Skeletal muscle satellite cell (primary cell): ENCODE data around the gene SAP130. TPM values are rescaled to one million over a fixed set of nuclear protein-coding genes. Genes with fewer than 3 reads are reported as not detected.

ENCODE experiments used
- H3K27me3 ChIP-seq: 2 replicates; pipeline ENCODE4 v1.7.0; 2013; ENCODE audit warnings: low read length; ENCODE audit not compliant: control insufficient read depth, insufficient read depth
- H3K36me3 ChIP-seq: 2 replicates; pipeline ENCODE4 v1.7.0; 2013; ENCODE audit warnings: mild to moderate bottlenecking, control low read depth, low read length; ENCODE audit not compliant: insufficient read depth
- H3K4me1 ChIP-seq: 2 replicates; pipeline ENCODE4 v1.7.0; 2013; ENCODE audit warnings: low read length; ENCODE audit not compliant: control insufficient read depth, insufficient read depth
- H3K4me2 ChIP-seq: 2 replicates; pipeline ENCODE4 v1.7.0; 2013; ENCODE audit warnings: mild to moderate bottlenecking, low read length
- H3K4me3 ChIP-seq: 2 replicates; pipeline ENCODE4 v1.7.0; 2013; ENCODE audit warnings: low read length
- H3K9ac ChIP-seq: 2 replicates; pipeline ENCODE4 v1.7.0; 2013; ENCODE audit warnings: mild to moderate bottlenecking, low read depth, low read length, moderate library complexity
- H3K9me3 ChIP-seq: replicated peaks from 2 replicates; pipeline ENCODE4 v1.7.0; 2013; ENCODE audit warnings: mild to moderate bottlenecking, control low read depth, low read length
- total RNA-seq: library from RNA; depleted of rRNA; stranded (reverse); fragments of >200 nt; gene quantifications from 2 replicates; pipeline ENCODE4 v1.2.3, GENCODE V29; 2012; rRNA removed

SAP130 gene
- total RNA-seq = 4.6 and 7.4 TPM in 2 replicates

- Histone ChIP-seq H3K4me3 (peak within 1 kb of the TSS; percentile 93), H3K4me2 (peak within 1 kb of the TSS; percentile 94), H3K36me3 (peaks cover 4% of the 10 kb centered on the region), H3K4me1 (peaks cover 2% of the 10 kb centered on the region), H3K9ac (peak within 1 kb of the TSS; percentile 91), H3K9me3 (no peaks in the 10 kb centered on the region), H3K27me3 (no peaks in the 10 kb centered on the region)
These were observed at the start of gene SAP130 for GRCh38 chr2:128027801-128028667. TSS of gene SAP130 (minus strand) at chr2:128028059. CDS start at chr2:128026292, 1,767 bp downstream.

- Histone ChIP-seq H3K4me2 (no peak overlapping the region), H3K36me3 (no peaks in the 10 kb centered on the region), H3K27me3 (peaks cover 13% of the 10 kb centered on the region), H3K9ac (no peak overlapping the region), H3K4me1 (no peaks in the 10 kb centered on the region), H3K9me3 (no peaks in the 10 kb centered on the region), H3K4me3 (no peak overlapping the region)
These were observed 48.7 kb upstream of the SAP130 start for GRCh38 chr2:128076461-128077106.

GRCh38 chr2:128073278-128073677, 45.4 kb upstream of the SAP130 start:
- no peaks in the 10 kb centered on the region for H3K4me1 ChIP-seq
- H3K9ac ChIP-seq = no peak overlapping the region
- H3K9me3 ChIP-seq = no peaks in the 10 kb centered on the region
- no peak overlapping the region for H3K4me3 ChIP-seq
- peaks cover 8% of the 10 kb centered on the region for H3K27me3 ChIP-seq
- no peaks in the 10 kb centered on the region for H3K36me3 ChIP-seq
- H3K4me2 ChIP-seq = no peak overlapping the region

- Histone ChIP-seq H3K27me3 (peaks cover 8% of the 10 kb centered on the region), H3K36me3 (no peaks in the 10 kb centered on the region), H3K4me2 (no peak overlapping the region), H3K9ac (no peak overlapping the region), H3K9me3 (no peaks in the 10 kb centered on the region), H3K4me1 (no peaks in the 10 kb centered on the region), H3K4me3 (no peak overlapping the region)
These were observed 41.9 kb upstream of the SAP130 start for GRCh38 chr2:128069769-128070168.

- H3K27me3 ChIP-seq = no peaks in the 10 kb centered on the region
- no peaks in the 10 kb centered on the region for H3K36me3 ChIP-seq
- no peak overlapping the region for H3K4me2 ChIP-seq
- no peak overlapping the region for H3K4me3 ChIP-seq
- H3K9me3 ChIP-seq = no peaks in the 10 kb centered on the region
- no peak overlapping the region for H3K9ac ChIP-seq
- no peaks in the 10 kb centered on the region for H3K4me1 ChIP-seq
These were observed 36.5 kb upstream of the SAP130 start for GRCh38 chr2:128064353-128064752.

GRCh38 chr2:128062571-128062970, 34.7 kb upstream of the SAP130 start:
- no peaks in the 10 kb centered on the region for H3K36me3 ChIP-seq
- no peak overlapping the region for H3K4me3 ChIP-seq
- no peak overlapping the region for H3K4me2 ChIP-seq
- H3K27me3 ChIP-seq = no peaks in the 10 kb centered on the region
- no peaks in the 10 kb centered on the region for H3K4me1 ChIP-seq
- no peak overlapping the region for H3K9ac ChIP-seq
- H3K9me3 ChIP-seq = no peaks in the 10 kb centered on the region

- H3K4me2 ChIP-seq = no peak overlapping the region
- H3K4me3 ChIP-seq = no peak overlapping the region
- no peaks in the 10 kb centered on the region for H3K9me3 ChIP-seq
- no peaks in the 10 kb centered on the region for H3K36me3 ChIP-seq
- no peak overlapping the region for H3K9ac ChIP-seq
- H3K27me3 ChIP-seq = no peaks in the 10 kb centered on the region
- no peaks in the 10 kb centered on the region for H3K4me1 ChIP-seq
These were observed 30.3 kb upstream of the SAP130 start for GRCh38 chr2:128058114-128058513.

- Histone ChIP-seq H3K4me1 (no peaks in the 10 kb centered on the region), H3K9me3 (no peaks in the 10 kb centered on the region)
These were observed 29.5 kb upstream of the SAP130 start for GRCh38 chr2:128057334-128057733.

GRCh38 chr2:128054104-128054885, 26.4 kb upstream of the SAP130 start:
- Histone ChIP-seq H3K4me2 (no peak overlapping the region), H3K9me3 (peaks cover 2% of the 10 kb centered on the region), H3K36me3 (no peaks in the 10 kb centered on the region), H3K9ac (no peak overlapping the region), H3K4me3 (no peak overlapping the region), H3K27me3 (peaks cover 3% of the 10 kb centered on the region), H3K4me1 (no peaks in the 10 kb centered on the region)

More at GRCh38 chr2:128057334-128057733, 29.5 kb upstream of the SAP130 start:
- no peak overlapping the region for H3K4me3 ChIP-seq
- H3K36me3 ChIP-seq = no peaks in the 10 kb centered on the region
- no peak overlapping the region for H3K4me2 ChIP-seq
- H3K27me3 ChIP-seq = no peaks in the 10 kb centered on the region
- H3K9ac ChIP-seq = no peak overlapping the region

- H3K9ac ChIP-seq = no peak overlapping the region
- H3K4me3 ChIP-seq = no peak overlapping the region
- H3K36me3 ChIP-seq = no peaks in the 10 kb centered on the region
- H3K9me3 ChIP-seq = peaks cover 2% of the 10 kb centered on the region
- no peaks in the 10 kb centered on the region for H3K4me1 ChIP-seq
- peaks cover 3% of the 10 kb centered on the region for H3K27me3 ChIP-seq
- H3K4me2 ChIP-seq = no peak overlapping the region
These were observed 25.5 kb upstream of the SAP130 start for GRCh38 chr2:128053331-128053730.

- no peak overlapping the region for H3K9ac ChIP-seq
- peaks cover 17% of the 10 kb centered on the region for H3K27me3 ChIP-seq
- no peak overlapping the region for H3K4me2 ChIP-seq
- no peak overlapping the region for H3K4me3 ChIP-seq
- peaks cover 7% of the 10 kb centered on the region for H3K9me3 ChIP-seq
- H3K36me3 ChIP-seq = no peaks in the 10 kb centered on the region
- H3K4me1 ChIP-seq = no peaks in the 10 kb centered on the region
These were observed 15.2 kb upstream of the SAP130 start for GRCh38 chr2:128043041-128043440.
